NCI-H146 treated with DMSO at 0.1 percent for 48 hours (cell line): ENCODE results near the gene HIVEP1.

ENCODE experiments used
- DNase-seq: peaks from one replicate; lab custom pipeline; 2025; ENCODE audit not compliant: unreplicated experiment; lab: John Stamatoyannopoulos, UW

The HIVEP1 gene

DNA sequence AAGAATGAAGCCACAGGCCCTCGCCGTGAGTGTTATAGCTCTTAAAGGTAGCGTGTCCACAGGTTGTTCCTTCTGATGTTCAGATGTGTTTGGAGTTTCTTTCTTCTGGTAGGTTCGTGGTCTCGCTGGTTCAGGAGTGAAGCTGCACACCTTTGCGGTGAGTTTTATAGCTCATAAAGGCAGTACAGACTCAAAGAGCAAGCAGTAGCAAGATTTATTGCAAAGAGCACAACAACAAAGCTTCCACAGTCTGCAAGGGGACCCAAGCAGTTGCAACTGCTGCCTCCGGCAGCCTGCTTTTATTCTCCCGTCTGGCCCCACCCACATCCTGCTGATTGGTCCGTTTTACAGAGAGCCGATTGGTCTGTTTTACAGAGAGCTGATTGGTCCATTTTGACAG, 5.2 kb downstream of the HIVEP1 start:
- no peak for DNase-seq

DNA sequence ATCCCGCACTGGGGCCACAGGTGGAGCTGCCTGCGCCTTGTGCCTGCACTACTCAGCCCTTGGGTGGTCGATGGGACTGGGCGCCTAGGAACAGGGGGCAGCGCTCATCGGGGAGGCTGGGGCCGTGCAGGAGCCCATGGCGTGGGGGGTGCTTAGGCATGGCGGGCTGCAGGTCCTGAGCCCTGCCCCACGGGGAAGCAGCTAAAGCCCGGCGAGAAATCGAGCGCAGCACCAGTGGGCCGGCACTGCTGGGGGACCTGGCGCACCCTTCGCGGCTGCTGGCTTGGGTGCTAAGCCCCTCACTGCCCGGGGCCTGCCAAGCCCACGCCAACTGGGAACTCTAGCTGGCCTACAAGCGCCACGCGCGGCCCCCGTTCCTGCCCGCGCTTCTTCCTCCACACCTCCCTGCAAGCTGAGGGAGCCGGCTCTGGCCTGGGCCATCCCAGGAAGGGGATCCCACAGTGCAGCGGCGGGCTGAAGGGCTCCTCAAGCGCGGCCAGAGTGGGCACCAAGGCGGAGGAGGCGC, 5.8 kb downstream of the HIVEP1 start:
- no peak for DNase-seq

DNA sequence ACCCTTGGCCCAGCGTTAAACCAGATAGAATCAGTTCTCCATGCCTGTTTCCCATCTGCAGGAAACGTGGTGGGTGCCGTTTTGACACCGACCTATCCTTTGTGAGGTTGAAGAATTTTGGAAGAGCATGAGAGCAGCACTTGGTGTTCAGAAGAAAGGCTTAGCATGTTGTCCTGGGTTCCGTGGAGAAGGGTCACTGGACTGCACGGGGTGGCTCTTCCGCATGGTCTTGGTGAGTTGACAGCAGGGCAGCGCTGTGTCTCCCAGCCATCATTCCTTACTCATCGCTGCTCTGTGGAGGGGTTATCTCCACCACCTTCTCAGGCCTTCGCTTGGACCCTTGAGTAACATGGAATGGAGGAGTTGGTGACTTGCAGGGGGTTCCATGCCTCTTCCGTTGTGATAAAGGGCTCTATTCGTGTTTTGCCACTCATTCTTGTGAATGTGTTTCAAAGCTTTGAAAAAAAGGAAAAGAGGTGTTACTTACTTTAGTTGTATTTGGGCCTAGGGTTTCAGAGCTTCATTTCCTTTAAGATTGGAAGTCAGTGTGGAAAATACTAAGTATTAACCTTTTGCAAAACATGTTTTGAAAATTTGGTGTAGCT, 8.2 kb downstream of the HIVEP1 start:
- no peak for DNase-seq

DNA sequence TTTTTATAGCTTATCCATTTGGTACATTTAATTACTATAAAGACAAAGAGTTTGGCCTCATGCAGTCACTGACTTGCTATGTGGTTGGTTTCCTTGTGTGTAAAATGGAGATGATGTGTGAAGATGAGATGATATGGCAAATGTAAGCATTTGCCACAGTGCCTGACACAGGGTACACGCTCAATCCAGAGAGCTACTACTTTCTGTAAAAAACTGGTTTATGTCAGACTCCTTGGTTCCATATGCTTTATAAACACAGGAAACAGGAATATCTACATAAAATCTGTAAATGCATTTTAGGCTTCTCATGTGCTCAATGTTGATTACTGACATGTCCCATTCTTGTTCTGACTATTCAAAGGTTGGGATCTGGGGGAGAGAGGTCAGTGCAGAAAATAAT, 10.4 kb downstream of the HIVEP1 start:
- DNase-seq = no peak

DNA sequence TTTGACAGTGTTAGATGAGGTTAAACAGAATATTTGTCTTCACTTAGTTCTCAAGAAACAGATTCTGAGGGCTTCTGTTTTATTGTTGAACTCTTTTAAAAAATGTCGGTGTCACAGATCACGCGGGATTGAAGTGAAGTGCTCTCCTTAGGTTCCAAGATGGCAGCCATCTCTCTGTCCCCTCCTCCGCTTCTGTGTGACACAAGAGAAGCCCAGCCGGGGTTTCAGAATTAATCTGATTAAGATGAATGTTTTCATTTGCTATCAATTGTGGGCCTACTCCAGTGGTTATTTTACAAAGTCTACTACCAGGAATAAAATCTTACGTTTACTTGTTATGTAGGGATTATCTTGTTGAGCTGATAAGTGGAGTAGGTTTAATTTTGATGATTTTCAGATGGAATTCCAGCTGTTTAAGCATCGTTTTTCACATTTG, 10.9 kb downstream of the HIVEP1 start:
- DNase-seq = no peak

DNA sequence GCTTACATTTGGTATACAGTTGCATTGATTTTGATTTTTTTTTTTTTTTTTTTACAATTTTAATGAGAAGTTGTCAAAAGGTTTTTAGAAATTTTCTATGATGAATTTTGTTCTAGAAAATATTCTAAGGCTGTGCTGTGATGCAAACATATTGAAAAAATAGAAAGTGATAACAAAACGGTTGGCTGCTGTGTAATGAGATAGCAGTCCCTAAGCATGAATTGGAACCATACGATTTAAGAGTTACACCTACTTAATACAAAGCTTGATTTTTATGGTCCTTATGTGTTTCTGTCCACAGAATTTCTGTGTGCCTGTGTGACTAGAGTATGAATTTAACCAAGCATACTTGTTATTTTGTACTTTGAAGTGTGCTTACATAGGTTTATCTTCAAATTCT, 12.1 kb downstream of the HIVEP1 start:
- DNase-seq = no peak

DNA sequence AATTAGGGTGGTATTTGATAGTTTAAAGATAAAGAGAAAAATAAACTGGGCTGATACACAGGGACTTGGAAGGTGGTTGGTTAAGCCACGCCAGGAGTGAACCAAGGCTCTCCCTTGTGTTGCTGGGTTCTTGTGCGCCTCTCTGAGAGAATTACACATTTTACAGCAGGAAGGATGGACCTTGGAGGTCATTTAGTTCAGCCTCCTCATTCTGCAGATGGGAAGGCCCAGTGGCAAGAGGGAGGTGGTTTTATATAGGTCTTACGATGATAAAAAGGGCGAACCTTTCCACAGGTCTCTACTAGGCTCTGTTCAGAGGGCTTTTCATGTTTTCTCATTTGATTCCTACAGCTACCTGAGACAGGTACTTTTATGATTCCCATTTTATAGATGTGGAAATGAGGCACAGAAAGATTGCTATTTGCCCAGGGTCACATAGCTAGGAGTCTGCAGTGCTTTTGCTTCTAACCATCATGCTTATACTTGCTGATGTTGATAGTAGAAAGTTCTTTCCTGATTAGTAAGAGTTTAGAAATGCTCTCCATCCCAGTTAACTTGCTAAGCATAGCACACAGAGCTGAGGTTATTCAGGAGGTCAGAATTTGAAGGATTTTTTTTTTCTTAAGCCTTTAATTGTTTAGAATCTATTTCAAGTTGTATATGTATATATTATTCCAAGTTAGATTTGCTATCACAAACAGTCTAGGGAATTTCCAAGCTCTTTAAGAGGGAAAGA, 12.8 kb downstream of the HIVEP1 start:
- DNase-seq = no peak

DNA sequence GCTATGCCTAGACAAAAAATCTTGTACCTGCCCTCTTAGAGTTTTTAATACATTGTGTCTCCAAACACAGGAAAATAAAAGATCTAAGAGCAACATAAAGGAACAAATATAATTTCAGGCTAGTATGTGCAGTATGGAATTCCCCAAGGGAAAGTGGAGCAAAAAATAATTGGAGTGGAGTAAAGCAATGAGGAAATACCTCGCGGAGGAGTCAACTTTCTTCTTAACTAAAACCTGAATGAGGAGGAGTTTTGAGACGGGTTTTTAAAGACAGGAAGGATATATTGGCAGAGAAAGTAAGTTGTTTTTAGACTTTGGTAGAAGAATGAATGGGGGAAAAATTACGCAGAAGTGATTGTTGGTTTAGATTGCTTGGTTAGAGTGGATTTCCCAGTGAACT, 14.0 kb downstream of the HIVEP1 start:
- DNase-seq = no peak

DNA sequence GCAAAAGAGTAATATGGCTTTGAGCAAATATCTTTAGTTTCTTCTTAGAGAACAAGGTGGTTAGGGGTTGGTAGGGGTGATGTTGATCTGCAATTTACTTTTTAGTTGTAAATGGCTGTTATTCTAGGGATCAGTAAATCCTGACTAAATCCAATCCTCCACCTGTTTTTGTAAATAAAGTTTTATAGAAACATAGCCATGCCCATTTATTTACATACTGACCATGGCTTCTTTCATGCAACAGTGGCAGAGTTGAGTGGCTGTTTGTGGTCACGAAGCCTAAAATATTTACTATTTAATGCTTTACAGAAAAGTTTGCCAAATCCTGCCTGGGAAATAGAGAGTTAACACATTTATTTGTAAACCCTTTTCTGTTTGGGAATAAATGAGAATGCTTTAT, 14.7 kb downstream of the HIVEP1 start:
- DNase-seq = no peak

DNA sequence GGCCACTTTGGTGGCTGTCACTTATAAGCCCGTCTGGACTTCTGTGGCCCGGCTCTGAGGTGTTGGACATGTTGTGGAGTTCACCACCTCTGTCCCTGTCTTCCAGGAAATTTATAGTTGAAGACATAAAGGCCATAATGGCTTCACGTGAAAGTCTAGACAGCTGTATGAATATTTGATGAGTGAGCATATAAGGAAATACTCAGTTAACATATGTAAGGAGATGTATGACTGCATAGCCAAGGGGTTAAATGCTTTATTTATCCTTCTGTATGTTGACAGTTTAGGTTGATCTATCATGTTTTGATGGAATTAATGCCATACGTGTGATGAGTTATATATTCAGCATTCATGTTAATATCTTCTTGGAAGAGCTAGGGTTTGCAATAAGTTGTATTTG, 16.1 kb downstream of the HIVEP1 start:
- DNase-seq = no peak

DNA sequence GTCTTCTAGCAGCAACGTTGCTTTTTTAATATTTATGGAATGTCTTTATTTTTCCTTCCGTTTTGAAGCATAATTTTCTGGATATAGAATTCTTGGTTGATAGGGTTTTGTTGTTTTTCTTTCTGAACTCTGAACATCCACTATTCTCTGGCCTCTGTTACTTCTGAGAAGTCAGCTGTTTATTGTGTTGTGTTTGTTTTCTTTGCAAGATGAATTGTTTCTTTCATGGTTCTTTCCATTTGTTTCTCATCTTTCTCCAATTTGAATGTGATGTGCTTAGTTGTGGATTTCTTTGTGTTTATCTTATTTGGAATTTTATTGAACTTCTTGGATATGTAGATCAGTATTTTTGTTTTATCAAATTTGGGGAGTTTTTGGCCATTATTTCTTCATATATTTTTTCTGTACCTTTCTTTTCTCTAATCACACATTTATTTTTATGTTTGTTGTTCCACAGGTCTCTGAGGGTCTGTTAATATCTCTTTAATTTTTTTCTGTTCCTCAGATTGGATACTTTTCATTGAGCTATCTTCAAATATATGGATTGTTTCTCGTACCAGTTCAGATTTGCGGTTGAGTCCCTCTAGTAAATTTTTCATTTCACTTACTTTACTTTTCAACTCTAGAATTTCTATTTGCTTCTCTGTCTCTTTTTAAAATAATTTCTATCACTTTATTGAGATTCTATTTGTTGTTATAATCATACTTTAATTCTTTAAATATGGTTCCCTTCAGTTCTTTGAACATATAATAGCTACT, 18.0 kb downstream of the HIVEP1 start:
- no peak for DNase-seq

DNA sequence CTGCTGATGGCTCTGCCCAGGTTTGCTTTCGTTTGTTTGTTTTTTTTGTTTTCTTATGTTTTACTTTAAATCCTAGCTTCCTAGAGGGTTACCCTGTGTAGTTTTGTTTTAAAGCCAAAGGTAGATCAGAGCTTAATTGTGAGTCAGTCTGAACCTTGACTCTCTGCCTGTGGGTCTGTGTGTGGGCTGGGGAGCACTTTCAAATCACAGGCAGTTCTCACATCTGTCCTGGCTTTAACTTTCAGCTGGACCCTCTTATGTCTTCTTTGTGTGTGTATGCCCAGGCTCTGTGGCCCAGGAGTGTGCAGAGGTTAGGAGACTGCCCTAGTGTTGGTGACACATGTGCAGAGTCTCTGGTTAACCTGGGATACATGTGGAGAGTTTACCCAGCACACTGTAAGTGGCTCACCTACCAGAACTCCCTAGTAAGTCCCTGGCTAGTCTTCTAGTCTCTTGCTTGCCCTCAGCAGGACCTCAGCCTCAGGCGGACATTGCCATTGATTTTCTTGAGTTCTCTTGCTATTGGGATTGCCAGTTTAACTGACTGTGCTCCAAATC, 19.0 kb downstream of the HIVEP1 start:
- DNase-seq = no peak

DNA sequence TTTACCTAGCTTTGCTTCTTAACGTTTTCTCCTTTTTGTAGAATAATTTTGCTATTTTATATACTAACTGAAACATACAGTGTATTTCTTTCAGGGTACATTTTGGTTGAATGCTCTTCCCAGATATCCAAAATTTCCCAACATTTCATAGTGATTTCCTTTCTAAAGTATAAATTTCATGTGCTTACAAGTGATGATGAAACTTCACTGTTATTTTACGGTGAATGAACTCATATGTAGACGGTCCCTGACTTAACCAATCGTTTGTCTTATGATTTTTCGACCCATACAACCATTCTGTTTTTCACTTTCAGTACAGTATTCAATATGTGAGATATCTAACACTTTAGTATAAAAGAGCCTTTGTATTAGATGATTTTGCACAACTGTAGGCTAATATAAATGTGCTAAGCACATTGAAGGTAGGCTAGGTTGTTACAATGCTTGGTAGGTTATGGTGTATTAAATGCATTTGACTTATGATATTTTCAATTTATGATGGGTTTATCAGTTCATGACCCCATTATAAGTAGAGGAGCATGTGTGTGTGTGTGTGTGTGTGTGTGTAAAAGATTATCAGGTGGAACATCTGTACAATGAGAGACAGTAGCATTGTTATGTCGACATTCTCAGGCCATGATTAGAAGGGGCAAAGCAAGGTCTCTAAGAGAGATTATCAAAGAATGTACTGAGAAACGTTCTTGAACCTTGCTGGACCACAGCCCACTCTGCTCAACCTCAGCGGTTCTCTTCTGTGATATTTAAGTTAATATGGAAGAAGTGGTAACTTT, 20.9 kb downstream of the HIVEP1 start:
- no peak for DNase-seq

DNA sequence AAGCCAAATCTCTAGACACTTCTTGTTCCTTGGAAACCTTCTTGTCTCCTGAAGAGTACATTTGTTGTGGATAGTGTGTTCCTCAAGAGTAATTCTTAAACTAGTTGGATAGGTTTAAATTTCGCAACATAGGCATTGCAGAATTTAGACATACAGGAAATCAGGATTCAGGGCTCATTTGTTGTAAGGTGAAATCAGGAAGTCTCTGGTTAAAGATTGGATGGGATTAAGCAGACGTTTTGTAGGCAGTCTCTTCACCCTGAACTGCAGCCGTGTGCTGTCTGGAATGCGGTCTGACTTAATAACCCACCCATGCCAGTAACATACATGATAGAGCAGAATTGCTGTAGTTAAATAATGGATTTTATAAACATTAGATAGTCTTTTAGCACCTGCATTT, 21.7 kb downstream of the HIVEP1 start:
- no peak for DNase-seq

DNA sequence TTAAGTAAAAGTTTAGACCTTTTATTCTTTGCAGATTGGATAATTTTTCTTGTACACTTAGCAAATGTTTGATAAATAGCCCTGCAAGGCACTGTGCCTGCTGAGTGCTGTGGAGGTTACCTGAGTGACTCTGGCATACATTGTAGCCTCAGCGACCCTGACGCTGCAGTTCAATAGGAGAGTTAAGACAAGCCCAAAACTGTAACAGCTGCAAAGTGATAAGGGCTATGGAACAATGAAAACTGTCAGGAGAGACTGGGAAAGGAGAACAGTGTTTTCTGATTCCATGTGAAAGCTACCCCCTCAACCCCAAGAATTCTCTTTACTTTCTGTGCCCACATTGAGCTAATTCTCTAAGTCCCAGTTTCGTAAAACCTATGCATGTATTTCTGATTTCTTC, 22.2 kb downstream of the HIVEP1 start:
- no peak for DNase-seq

DNA sequence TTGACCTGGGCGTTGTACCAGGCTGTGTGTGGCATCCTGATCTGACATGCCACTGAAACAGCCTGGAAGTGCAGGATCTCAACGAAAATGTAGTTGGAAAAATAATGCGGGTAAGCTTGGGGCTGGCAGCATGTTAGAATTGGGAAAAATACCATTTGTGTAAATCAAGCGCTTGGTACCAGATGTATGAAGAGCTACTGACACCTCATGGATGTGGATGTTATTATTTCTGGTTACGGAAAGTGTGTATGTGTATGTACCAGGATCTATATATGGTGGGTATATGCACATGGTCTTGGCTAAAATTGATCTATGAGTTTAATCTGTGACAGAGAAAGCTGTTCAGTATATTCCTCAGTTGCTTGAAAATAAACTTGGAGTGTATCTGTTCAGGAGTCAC, 22.7 kb downstream of the HIVEP1 start:
- DNase-seq = no peak

DNA sequence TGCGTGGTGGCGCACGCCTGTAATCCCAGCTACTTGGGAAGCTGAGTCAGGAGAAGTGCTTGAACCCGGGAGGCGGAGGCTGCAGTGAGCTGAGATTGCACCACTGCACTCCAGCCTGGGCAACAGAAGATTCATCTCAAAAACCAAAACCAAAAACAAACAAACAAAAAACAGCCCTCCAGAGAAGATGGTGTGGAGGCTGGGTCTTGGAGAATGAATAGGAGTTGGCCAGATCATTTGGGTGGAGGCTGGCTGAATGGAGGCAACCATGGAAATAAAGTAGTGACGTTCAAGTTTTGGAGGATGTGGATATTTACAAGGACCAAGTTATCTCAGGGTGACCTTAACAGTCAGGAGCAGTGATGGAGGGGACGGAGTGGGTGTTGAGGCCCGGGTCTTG, 24.7 kb downstream of the HIVEP1 start:
- DNase-seq = no peak

DNA sequence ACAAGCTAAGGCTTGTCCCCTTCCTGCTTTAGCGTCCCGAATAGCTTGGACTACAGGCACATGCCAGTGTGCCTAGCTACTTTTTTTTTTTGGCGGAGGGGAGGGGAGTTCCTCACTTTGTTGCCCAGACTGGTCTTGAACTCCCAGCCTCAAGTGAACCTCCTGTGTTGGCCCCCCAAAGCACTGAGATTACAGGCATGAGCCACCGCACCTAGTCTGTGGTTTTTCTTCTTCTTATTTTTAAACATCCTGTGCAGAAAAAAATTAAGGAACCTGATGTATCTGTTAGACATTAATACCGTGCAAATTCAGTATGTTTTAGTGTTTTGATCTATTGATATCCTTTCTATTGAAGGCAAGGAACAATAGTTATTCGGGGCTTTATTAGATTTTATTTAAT, 25.7 kb downstream of the HIVEP1 start:
- no peak for DNase-seq

DNA sequence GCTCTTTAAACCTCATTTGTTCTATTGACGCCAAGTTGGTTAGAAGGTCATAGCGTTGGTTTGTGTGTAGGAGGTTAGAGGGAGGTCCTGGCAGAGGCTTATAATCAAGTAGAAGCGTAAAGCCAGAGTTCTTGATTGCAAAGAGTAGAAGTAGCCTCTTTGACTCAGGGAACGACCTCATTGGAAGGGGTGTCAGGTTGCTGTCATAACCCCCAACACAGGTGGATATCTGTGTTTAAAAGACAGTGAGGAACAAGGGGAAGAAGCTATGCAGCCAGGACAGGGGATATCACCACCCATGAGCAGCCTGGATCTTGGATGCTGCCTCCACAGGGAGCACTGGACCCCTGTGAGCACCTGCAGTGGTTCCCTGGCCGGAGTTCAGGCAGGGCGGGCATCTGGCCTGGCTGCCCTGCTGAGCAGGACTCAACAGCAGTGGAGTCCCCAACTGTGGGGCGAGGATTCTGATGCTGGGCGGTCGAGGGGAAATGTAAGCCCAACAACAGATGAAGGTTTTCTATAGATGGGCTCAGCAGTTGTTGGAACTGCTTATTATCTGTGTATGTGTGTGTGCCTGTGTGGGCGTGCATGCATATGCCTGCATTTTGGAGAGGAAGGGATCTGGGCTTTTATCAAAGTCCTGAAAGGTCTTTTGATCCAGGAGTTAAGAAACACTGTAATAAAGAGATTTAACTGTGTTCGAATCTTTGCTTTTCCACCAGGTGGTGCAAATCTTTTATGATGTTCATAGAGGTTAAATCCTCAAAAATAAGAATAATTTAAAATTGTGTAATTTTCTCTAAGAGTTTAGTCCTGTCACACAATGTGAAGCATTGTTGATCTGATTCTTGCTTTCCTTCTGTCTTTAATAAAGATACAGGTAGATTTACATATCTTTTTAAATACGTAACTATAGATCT, 27.7 kb downstream of the HIVEP1 start:
- no peak for DNase-seq

DNA sequence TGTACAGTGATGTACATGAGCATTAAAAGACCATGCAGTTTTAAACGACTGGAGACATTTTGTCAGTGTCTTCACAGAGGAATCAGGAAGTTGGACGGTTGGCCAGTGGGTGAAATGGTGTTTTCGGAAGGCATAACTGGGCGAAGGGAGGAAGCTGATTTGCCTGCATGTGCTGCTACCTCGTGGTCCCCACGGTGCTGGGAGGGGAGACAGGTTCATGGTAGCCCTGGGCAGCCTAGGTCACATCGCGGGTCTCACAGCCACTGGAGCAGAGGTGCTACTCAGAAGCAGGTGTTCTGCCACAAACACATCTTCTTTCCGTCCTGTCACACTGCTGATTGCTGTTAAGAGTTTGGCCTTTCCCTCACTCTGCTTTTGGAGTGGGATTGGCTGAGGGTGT, 35.2 kb downstream of the HIVEP1 start:
- DNase-seq = no peak
